Eye (tissue), 1 donor: ENCODE measurements around the gene EDARADD.
A peak's percentile ranks its signal among the peaks of the same experiment; 100 is the strongest.
"Not testable (repeated sequence)": the region's sequence is repeated elsewhere in the genome, so short reads cannot be mapped to it uniquely, and the experiment has no call there.

Experiments
- DNase-seq: peaks from one replicate; pipeline ENCODE4 v3.0.0-alpha.2; 2015

Gene EDARADD

GRCh38 chr1:236491469-236492136 is 97.5 kb downstream of the EDARADD start:
- DNase-seq, result no peak

- DNase-seq, result no peak
Measured at GRCh38 chr1:236492378-236492777, 98.3 kb downstream of the EDARADD start.

- no peak for DNase-seq
Measured at GRCh38 chr1:236494082-236494481, 100.0 kb downstream of the EDARADD start.

- no peak for DNase-seq
Measured at GRCh38 chr1:236494586-236495466, 100.7 kb downstream of the EDARADD start.

- DNase-seq, result no peak
Measured at GRCh38 chr1:236495467-236496112, 101.5 kb downstream of the EDARADD start.

- DNase-seq, result no peak
Measured at GRCh38 chr1:236497908-236498307, 103.8 kb downstream of the EDARADD start.

GRCh38 chr1:236501093-236501492 is 107.0 kb downstream of the EDARADD start:
- DNase-seq, result no peak

- peak; percentile 35 for DNase-seq
Measured at GRCh38 chr1:236502579-236502971, 108.5 kb downstream of the EDARADD start.

- peak; percentile 71 for DNase-seq
Measured at GRCh38 chr1:236502972-236503639, 109.0 kb downstream of the EDARADD start.

GRCh38 chr1:236504338-236504737 is 110.3 kb downstream of the EDARADD start:
- DNase-seq, result not testable (repeated sequence)

- DNase-seq, result peak; percentile 54
Measured at GRCh38 chr1:236507022-236507700, 113.1 kb downstream of the EDARADD start.

GRCh38 chr1:236508593-236509027 is 114.5 kb downstream of the EDARADD start:
- no peak for DNase-seq

GRCh38 chr1:236509203-236509602 is 115.1 kb downstream of the EDARADD start:
- no peak for DNase-seq

- no peak for DNase-seq
Measured at GRCh38 chr1:236509647-236510401, 115.7 kb downstream of the EDARADD start.

GRCh38 chr1:236511735-236512418 is 117.8 kb downstream of the EDARADD start:
- DNase-seq, result no peak

- DNase-seq, result no peak
Measured at GRCh38 chr1:236514703-236515442, 120.8 kb downstream of the EDARADD start.

GRCh38 chr1:236515443-236515958 is 121.4 kb downstream of the EDARADD start:
- DNase-seq, result no peak

GRCh38 chr1:236516929-236517704 is 123.0 kb downstream of the EDARADD start:
- DNase-seq, result peak; percentile 47

GRCh38 chr1:236518322-236518721 is 124.2 kb downstream of the EDARADD start:
- no peak for DNase-seq
